ENCODE data around the gene SMG6.
"Not testable (repeated sequence)": the region's sequence is repeated elsewhere in the genome, so short reads cannot be mapped to it uniquely, and the experiment has no call there.

Gene SMG6

GRCh38 chr17:2289878-2290478 is 13.6 kb downstream of the SMG6 start:
- peaks cover 6% of the 10 kb centered on the region for H3K9me3 Mint-ChIP-seq
- ATAC-seq (ENCODE audit: low read depth) (peak; percentile 37), DNase-seq (ENCODE audit: low spot score in 2 of 2) (no peak)
- H3K36me3 Mint-ChIP-seq: peaks cover 41% of the 10 kb centered on the region
- no peaks in the 10 kb centered on the region for H3K27me3 Mint-ChIP-seq
- peak overlapping the region; percentile 26 for H3K27ac Mint-ChIP-seq
- H3K4me1 Mint-ChIP-seq: peaks cover 11% of the 10 kb centered on the region
- H3K4me3 Mint-ChIP-seq: no peak overlapping the region

- no peaks in the 10 kb centered on the region for H3K27me3 Mint-ChIP-seq
- H3K36me3 Mint-ChIP-seq: peaks cover 29% of the 10 kb centered on the region
- H3K27ac Mint-ChIP-seq: no peak overlapping the region
- no peak overlapping the region for H3K4me3 Mint-ChIP-seq
- no peak for DNase-seq (ENCODE audit: low spot score in 2 of 2)
- H3K4me1 Mint-ChIP-seq: peaks cover 8% of the 10 kb centered on the region
- no peaks in the 10 kb centered on the region for H3K9me3 Mint-ChIP-seq
- no peak for ATAC-seq (ENCODE audit: low read depth)
These were observed 20.3 kb downstream of the SMG6 start for GRCh38 chr17:2283302-2283701.

- peak in 1 of 2 donors; percentile 39 for DNase-seq (ENCODE audit: low spot score in 2 of 2)
- H3K9me3 Mint-ChIP-seq: no peaks in the 10 kb centered on the region
- peak; percentile 46 for ATAC-seq (ENCODE audit: low read depth)
- no peak overlapping the region for H3K27ac Mint-ChIP-seq
- H3K4me3 Mint-ChIP-seq: no peak overlapping the region
- no peaks in the 10 kb centered on the region for H3K27me3 Mint-ChIP-seq
- peaks cover 5% of the 10 kb centered on the region for H3K4me1 Mint-ChIP-seq
- H3K36me3 Mint-ChIP-seq: peaks cover 26% of the 10 kb centered on the region
These were observed 21.2 kb downstream of the SMG6 start for GRCh38 chr17:2282297-2282873.

- ATAC-seq (ENCODE audit: low read depth) (no peak), DNase-seq (ENCODE audit: low spot score in 2 of 2) (no peak)
- H3K9me3 Mint-ChIP-seq: no peaks in the 10 kb centered on the region
- no peak overlapping the region for H3K4me3 Mint-ChIP-seq
- H3K36me3 Mint-ChIP-seq: peaks cover 21% of the 10 kb centered on the region
- no peak overlapping the region for H3K27ac Mint-ChIP-seq
- no peaks in the 10 kb centered on the region for H3K27me3 Mint-ChIP-seq
- peaks cover 3% of the 10 kb centered on the region for H3K4me1 Mint-ChIP-seq
These were observed 23.9 kb downstream of the SMG6 start for GRCh38 chr17:2279707-2280106.

- no peak for DNase-seq (ENCODE audit: low spot score in 2 of 2)
These were observed 26.0 kb downstream of the SMG6 start for GRCh38 chr17:2277429-2278170.

GRCh38 chr17:2275722-2276121 is 27.9 kb downstream of the SMG6 start:
- peak overlapping the region; percentile 38 for H3K27ac Mint-ChIP-seq
- DNase-seq (ENCODE audit: low spot score in 2 of 2) (no peak), ATAC-seq (ENCODE audit: low read depth) (no peak)
- no peaks in the 10 kb centered on the region for H3K27me3 Mint-ChIP-seq
- no peaks in the 10 kb centered on the region for H3K9me3 Mint-ChIP-seq
- peaks cover 18% of the 10 kb centered on the region for H3K36me3 Mint-ChIP-seq
- no peaks in the 10 kb centered on the region for H3K4me1 Mint-ChIP-seq
- no peak overlapping the region for H3K4me3 Mint-ChIP-seq

More at GRCh38 chr17:2277429-2278170, 26.0 kb downstream of the SMG6 start:
- H3K4me3 Mint-ChIP-seq: no peak overlapping the region
- H3K27me3 Mint-ChIP-seq: no peaks in the 10 kb centered on the region
- no peak for ATAC-seq (ENCODE audit: low read depth)
- H3K4me1 Mint-ChIP-seq: peaks cover 3% of the 10 kb centered on the region
- peaks cover 21% of the 10 kb centered on the region for H3K36me3 Mint-ChIP-seq
- no peak overlapping the region for H3K27ac Mint-ChIP-seq
- no peaks in the 10 kb centered on the region for H3K9me3 Mint-ChIP-seq

- Mint-ChIP-seq H3K36me3 (peaks cover 17% of the 10 kb centered on the region), H3K9me3 (no peaks in the 10 kb centered on the region), H3K27me3 (no peaks in the 10 kb centered on the region), H3K4me3 (no peak overlapping the region), H3K27ac (peak overlapping the region; percentile 2), H3K4me1 (no peaks in the 10 kb centered on the region)
- ATAC-seq (ENCODE audit: low read depth) (no peak), DNase-seq (ENCODE audit: low spot score in 2 of 2) (no peak)
These were observed 29.2 kb downstream of the SMG6 start for GRCh38 chr17:2274414-2274813.

GRCh38 chr17:2271985-2272702 is 31.4 kb downstream of the SMG6 start:
- Mint-ChIP-seq H3K4me1 (no peaks in the 10 kb centered on the region), H3K27ac (no peak overlapping the region), H3K36me3 (peaks cover 8% of the 10 kb centered on the region), H3K9me3 (no peaks in the 10 kb centered on the region), H3K27me3 (no peaks in the 10 kb centered on the region), H3K4me3 (no peak overlapping the region)
- ATAC-seq (ENCODE audit: low read depth) (no peak), DNase-seq (ENCODE audit: low spot score in 2 of 2) (no peak)

- no peak for ATAC-seq (ENCODE audit: low read depth)
- Mint-ChIP-seq H3K4me3 (no peak overlapping the region), H3K27me3 (no peaks in the 10 kb centered on the region), H3K36me3 (peaks cover 9% of the 10 kb centered on the region), H3K27ac (peak overlapping the region; percentile 99), H3K4me1 (peaks cover 15% of the 10 kb centered on the region), H3K9me3 (no peaks in the 10 kb centered on the region)
- DNase-seq (ENCODE audit: low spot score in 2 of 2): no peak
These were observed 36.2 kb downstream of the SMG6 start for GRCh38 chr17:2267354-2267753.

- Mint-ChIP-seq H3K36me3 (peaks cover 5% of the 10 kb centered on the region), H3K27ac (peak overlapping the region; percentile 99), H3K9me3 (no peaks in the 10 kb centered on the region), H3K4me3 (peak overlapping the region; percentile 76), H3K27me3 (no peaks in the 10 kb centered on the region), H3K4me1 (peaks cover 15% of the 10 kb centered on the region)
- ATAC-seq (ENCODE audit: low read depth): no peak
- DNase-seq (ENCODE audit: low spot score in 2 of 2): no peak
These were observed 36.7 kb downstream of the SMG6 start for GRCh38 chr17:2266865-2267228.

- Mint-ChIP-seq H3K36me3 (peaks cover 8% of the 10 kb centered on the region), H3K4me3 (peak overlapping the region; percentile 76), H3K27me3 (no peaks in the 10 kb centered on the region), H3K9me3 (no peaks in the 10 kb centered on the region), H3K27ac (peak overlapping the region; percentile 99), H3K4me1 (peaks cover 15% of the 10 kb centered on the region)
- peak in 1 of 2 donors; percentile 48 for DNase-seq (ENCODE audit: low spot score in 2 of 2)
- peak; percentile 96 for ATAC-seq (ENCODE audit: low read depth)
These were observed 37.3 kb downstream of the SMG6 start for GRCh38 chr17:2266045-2266864.

- H3K4me3 Mint-ChIP-seq; H3K27me3 Mint-ChIP-seq; DNase-seq (ENCODE audit: low spot score in 2 of 2); H3K36me3 Mint-ChIP-seq; ATAC-seq (ENCODE audit: low read depth); H3K9me3 Mint-ChIP-seq: not testable (repeated sequence)
- Mint-ChIP-seq H3K27ac (peak overlapping the region; percentile 31), H3K4me1 (peaks cover 15% of the 10 kb centered on the region)
These were observed 38.4 kb downstream of the SMG6 start for GRCh38 chr17:2265166-2265565.

GRCh38 chr17:2264067-2264860 is 39.3 kb downstream of the SMG6 start:
- Mint-ChIP-seq H3K36me3 (peaks cover 4% of the 10 kb centered on the region), H3K9me3 (no peaks in the 10 kb centered on the region), H3K27ac (peak overlapping the region; percentile 31), H3K4me1 (peaks cover 21% of the 10 kb centered on the region), H3K27me3 (no peaks in the 10 kb centered on the region), H3K4me3 (no peak overlapping the region)
- no peak for DNase-seq (ENCODE audit: low spot score in 2 of 2)
- no peak for ATAC-seq (ENCODE audit: low read depth)
